H9 (cell line): ENCODE measurements around the gene FAM193A. TPM values are rescaled to one million over a fixed set of nuclear protein-coding genes. Genes with fewer than 3 reads are reported as not detected.

ENCODE experiments used
- DNase-seq: peaks from one replicate; pipeline ENCODE4 v3.0.0-alpha.2; 2017
- H2AFZ ChIP-seq: one replicate; pipeline ENCODE4 v1.6.1; 2013; ENCODE audit warnings: mild to moderate bottlenecking, low read length, control low read depth, moderate library complexity
- H2AK5ac ChIP-seq: 2 replicates; pipeline ENCODE4 v1.6.1; 2013; ENCODE audit warnings: low read length, control low read depth, mixed read lengths; ENCODE audit not compliant: insufficient read length
- H2BK120ac ChIP-seq: one replicate; pipeline ENCODE4 v1.6.1; 2013; ENCODE audit warnings: low read depth, mild to moderate bottlenecking, low read length, control low read depth, inconsistent platforms; ENCODE audit not compliant: poor library complexity, severe bottlenecking
- H2BK12ac ChIP-seq: 2 replicates; pipeline ENCODE4 v1.6.1; 2013; ENCODE audit warnings: low read length, control low read depth, mixed read lengths, low read depth; ENCODE audit not compliant: insufficient read length
- H2BK15ac ChIP-seq: 2 replicates; pipeline ENCODE4 v1.6.1; 2013; ENCODE audit warnings: low read depth, low read length, control low read depth
- H2BK20ac ChIP-seq: one replicate; pipeline ENCODE4 v1.6.1; 2013; ENCODE audit warnings: low read depth, mild to moderate bottlenecking, low read length, control low read depth, inconsistent platforms; ENCODE audit not compliant: poor library complexity, severe bottlenecking
- H2BK5ac ChIP-seq: 2 replicates; pipeline ENCODE4 v1.6.1; 2013; ENCODE audit warnings: low read length, control low read depth, mixed read lengths; ENCODE audit not compliant: insufficient read length
- H3K14ac ChIP-seq: 2 replicates; pipeline ENCODE4 v1.6.1; 2013; ENCODE audit warnings: low read length, control low read depth; ENCODE audit not compliant: insufficient read depth
- H3K18ac ChIP-seq: 2 replicates; pipeline ENCODE4 v1.6.1; 2013; ENCODE audit warnings: low read depth, mild to moderate bottlenecking, mixed read lengths, low read length, control low read depth; ENCODE audit not compliant: insufficient read length
- H3K23ac ChIP-seq: 2 replicates; pipeline ENCODE4 v1.6.1; 2013; ENCODE audit warnings: low read length, control low read depth, mixed read lengths, low read depth; ENCODE audit not compliant: insufficient read length
- H3K23me2 ChIP-seq: 2 replicates; pipeline ENCODE4 v1.6.1; 2013; ENCODE audit warnings: low read depth, mild to moderate bottlenecking, mixed read lengths, low read length, control low read depth; ENCODE audit not compliant: insufficient read length, poor library complexity, severe bottlenecking
- H3K27ac ChIP-seq: 2 replicates; pipeline ENCODE4 v1.5.1; 2013; ENCODE audit warnings: low read length, control low read depth, mixed read lengths, low read depth; ENCODE audit not compliant: insufficient read length
- H3K27me3 ChIP-seq: 2 replicates; pipeline ENCODE4 v1.6.1; 2013; ENCODE audit warnings: low read length, control low read depth, inconsistent platforms; ENCODE audit not compliant: insufficient read depth
- H3K4ac ChIP-seq: 2 replicates; pipeline ENCODE4 v1.6.1; 2013; ENCODE audit warnings: low read depth, mild to moderate bottlenecking, control low read depth, inconsistent platforms, low read length, moderate library complexity
- H3K4me1 ChIP-seq: 2 replicates; pipeline ENCODE4 v1.6.1; 2013; ENCODE audit warnings: low read length, control low read depth, inconsistent platforms; ENCODE audit not compliant: insufficient read depth
- H3K4me2 ChIP-seq: 2 replicates; pipeline ENCODE4 v1.6.1; 2013; ENCODE audit warnings: low read length, control low read depth, mixed read lengths; ENCODE audit not compliant: insufficient read length, insufficient read depth
- H3K56ac ChIP-seq: 2 replicates; pipeline ENCODE4 v1.6.1; 2013; ENCODE audit warnings: low read depth, mild to moderate bottlenecking, mixed read lengths, low read length, control low read depth; ENCODE audit not compliant: insufficient read length
- H3K79me1 ChIP-seq: 2 replicates; pipeline ENCODE4 v1.6.1; 2013; ENCODE audit warnings: low read depth, mild to moderate bottlenecking, moderate library complexity, low read length, control low read depth, inconsistent platforms; ENCODE audit not compliant: insufficient read depth, poor library complexity, severe bottlenecking
- H3K79me2 ChIP-seq: 2 replicates; pipeline ENCODE4 v1.6.1; 2013; ENCODE audit warnings: low read length, control low read depth, inconsistent platforms; ENCODE audit not compliant: insufficient read depth
- H3K9ac ChIP-seq: 2 replicates; pipeline ENCODE4 v1.6.1; 2013; ENCODE audit warnings: low read length, control low read depth, mixed read lengths; ENCODE audit not compliant: insufficient read length; ENCODE audit errors: extremely low read depth
- H3K9me3 ChIP-seq: one replicate; pipeline ENCODE4 v1.6.1; 2013; ENCODE audit warnings: low read depth, low read length, inconsistent platforms; ENCODE audit not compliant: control insufficient read depth
- H3T11ph ChIP-seq: one replicate; pipeline ENCODE4 v1.6.1; 2013; ENCODE audit warnings: mild to moderate bottlenecking, low read length, control low read depth, inconsistent platforms
- H4K20me1 ChIP-seq: one replicate; pipeline ENCODE4 v1.6.1; 2013; ENCODE audit not compliant: control insufficient read depth, insufficient read length, insufficient read depth
- H4K5ac ChIP-seq: 2 replicates; pipeline ENCODE4 v1.6.1; 2013; ENCODE audit warnings: low read depth, mild to moderate bottlenecking, mixed read lengths, low read length, control low read depth; ENCODE audit not compliant: insufficient read length
- H4K8ac ChIP-seq: replicated peaks from 2 replicates; pipeline ENCODE4 v1.6.1; 2013; ENCODE audit warnings: low read length, control low read depth, mixed read lengths, low read depth; ENCODE audit not compliant: insufficient read length
- H4K91ac ChIP-seq: 2 replicates; pipeline ENCODE4 v1.6.1; 2013; ENCODE audit warnings: low read depth, mild to moderate bottlenecking, moderate library complexity, mixed read lengths, low read length, control low read depth; ENCODE audit not compliant: insufficient read length
- H3K27ac Mint-ChIP-seq, 3 experiments: 2 replicates in 2 of 3; 3 replicates in 1 of 3; pipeline ENCODE4 v1.8.0; 2020 to 2021; ENCODE audit warnings: mixed read lengths in 3 of 3, mild to moderate bottlenecking in 1 of 3, moderate library complexity in 1 of 3
- H3K27me3 Mint-ChIP-seq: 2 replicates; pipeline ENCODE4 v1.8.0; 2021; ENCODE audit warnings: low read depth, mild to moderate bottlenecking, moderate library complexity, mixed read lengths
- H3K36me3 Mint-ChIP-seq, 3 experiments: 2 replicates in 2 of 3; 3 replicates in 1 of 3; pipeline ENCODE4 v1.8.0; 2020 to 2021; ENCODE audit warnings: low read depth in 3 of 3, mixed read lengths in 3 of 3; ENCODE audit not compliant: insufficient read depth in 1 of 3
- H3K4me1 Mint-ChIP-seq, 2 experiments: 2 replicates each; pipeline ENCODE4 v1.8.0; 2020; ENCODE audit warnings: mixed read lengths in 2 of 2
- H3K4me3 Mint-ChIP-seq, 2 experiments: 2 replicates in 1 of 2; 3 replicates in 1 of 2; pipeline ENCODE4 v1.8.0; 2020 to 2021; ENCODE audit warnings: mild to moderate bottlenecking in 2 of 2, mixed read lengths in 2 of 2, moderate library complexity in 1 of 2
- H3K9me3 Mint-ChIP-seq, 2 experiments: 2 replicates in 1 of 2; 3 replicates in 1 of 2; pipeline ENCODE4 v1.8.0; 2020; ENCODE audit warnings: mild to moderate bottlenecking in 2 of 2, mixed read lengths in 2 of 2, moderate library complexity in 1 of 2
- WGBS: extraction: QIAGEN DNeasy Blood & Tissue Kit; methylation state at CpG from one replicate; pipeline ENCODE4 v1.1.7; 2013; ENCODE audit warnings: missing lambda C conversion rate, low lambda C conversion rate, mixed read lengths; ENCODE audit not compliant: insufficient read length; ENCODE audit errors: extremely low coverage; 5-methylcytosine and 5-hydroxymethylcytosine counted together
- total RNA-seq: library from RNA; stranded (reverse); gene quantifications from 2 replicates; pipeline ENCODE4 v1.2.1, GENCODE V29; 2021
- TF ChIP-seq, protein P1 (sequence below): fragments of 200-600 bp; sonication (generic); conservative IDR thresholded peaks from 3 replicates; pipeline ENCODE4 v1.8.0; 2021; ENCODE audit warnings: antibody characterized with exemption, mild to moderate bottlenecking

FAM193A gene
- total RNA-seq, 1 experiment from 2014 or later, result 36.9 TPM

GRCh38 chr4:2723751-2724150, 187.3 kb downstream of the FAM193A start:
- Histone ChIP-seq H3K79me1 (no peaks in the 10 kb centered on the region), H2BK5ac (no peak overlapping the region), H4K20me1 (no peaks in the 10 kb centered on the region), H2BK20ac (no peak overlapping the region), H3K4ac (no peak overlapping the region), H3K23ac (no peak overlapping the region), H3K9ac (no peak overlapping the region), H3K4me1 (no peaks in the 10 kb centered on the region), H3K14ac (no peak overlapping the region), H2AK5ac (no peak overlapping the region), H3K27ac (no peak overlapping the region), H3K27me3 (no peaks in the 10 kb centered on the region), H2BK120ac (no peak overlapping the region), H4K5ac (no peak overlapping the region), H2BK12ac (no peak overlapping the region), H3K79me2 (no peaks in the 10 kb centered on the region), H3K56ac (no peak overlapping the region), H3K18ac (no peak overlapping the region), H3K4me2 (no peak overlapping the region), H2BK15ac (no peak overlapping the region), H3K9me3 (no peaks in the 10 kb centered on the region), H4K91ac (no peak overlapping the region), H3T11ph (no peak overlapping the region), H2AFZ (no peak overlapping the region), H4K8ac (no peak overlapping the region), H3K23me2 (no peaks in the 10 kb centered on the region)
- Mint-ChIP-seq H3K4me1 (no peaks in the 10 kb centered on the region), H3K9me3 (no peaks in the 10 kb centered on the region), H3K27me3 (no peaks in the 10 kb centered on the region), H3K36me3 (peaks cover 17 to 47% (median 19%) of the 10 kb centered on the region in 3 experiments; a peak in 6 of 7 replicates), H3K27ac (no peak overlapping the region), H3K4me3 (no peak overlapping the region)
- no peak for DNase-seq
- TF ChIP-seq, protein P1, sequence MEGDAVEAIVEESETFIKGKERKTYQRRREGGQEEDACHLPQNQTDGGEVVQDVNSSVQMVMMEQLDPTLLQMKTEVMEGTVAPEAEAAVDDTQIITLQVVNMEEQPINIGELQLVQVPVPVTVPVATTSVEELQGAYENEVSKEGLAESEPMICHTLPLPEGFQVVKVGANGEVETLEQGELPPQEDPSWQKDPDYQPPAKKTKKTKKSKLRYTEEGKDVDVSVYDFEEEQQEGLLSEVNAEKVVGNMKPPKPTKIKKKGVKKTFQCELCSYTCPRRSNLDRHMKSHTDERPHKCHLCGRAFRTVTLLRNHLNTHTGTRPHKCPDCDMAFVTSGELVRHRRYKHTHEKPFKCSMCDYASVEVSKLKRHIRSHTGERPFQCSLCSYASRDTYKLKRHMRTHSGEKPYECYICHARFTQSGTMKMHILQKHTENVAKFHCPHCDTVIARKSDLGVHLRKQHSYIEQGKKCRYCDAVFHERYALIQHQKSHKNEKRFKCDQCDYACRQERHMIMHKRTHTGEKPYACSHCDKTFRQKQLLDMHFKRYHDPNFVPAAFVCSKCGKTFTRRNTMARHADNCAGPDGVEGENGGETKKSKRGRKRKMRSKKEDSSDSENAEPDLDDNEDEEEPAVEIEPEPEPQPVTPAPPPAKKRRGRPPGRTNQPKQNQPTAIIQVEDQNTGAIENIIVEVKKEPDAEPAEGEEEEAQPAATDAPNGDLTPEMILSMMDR, result no peak
- no CpG with 5 or more reads among the region's 3 CpGs for WGBS
